Measurements from ENCODE around the gene SUSD2. TPM values are rescaled to one million over a fixed set of nuclear protein-coding genes. Genes with fewer than 3 reads are reported as not detected.

Gene SUSD2
- polyA plus RNA-seq, 1 donor (not counting 4 experiments of a cell fraction or from before 2014, with no cell fraction given) = 0.01 TPM

- Histone ChIP-seq H3K9me3 (ENCODE audit: control insufficient read depth, low read depth, low read length) (no peaks in the 10 kb centered on the region), H3K4me1 (ENCODE audit: control insufficient read depth, extremely low read depth, insufficient read depth, low read length) (no peaks in the 10 kb centered on the region)
- no peak for FAIRE-seq
These were observed 32.1 kb upstream of the SUSD2 start for GRCh38 chr22:24149198-24149590.

GRCh38 chr22:24153353-24153752, 27.9 kb upstream of the SUSD2 start:
- Histone ChIP-seq H3K27ac (ENCODE audit: control insufficient read depth, insufficient read depth, low read length) (no peak overlapping the region), H3K4me2 (ENCODE audit: control insufficient read depth, extremely low read depth, insufficient read depth, low read depth, low read length) (no peak overlapping the region), H3K9me1 (ENCODE audit: control insufficient read depth, extremely low read depth, insufficient read depth, low read length) (peaks cover 3% of the 10 kb centered on the region), H3K4me1 (ENCODE audit: control insufficient read depth, extremely low read depth, insufficient read depth, low read length) (peaks cover 18% of the 10 kb centered on the region), H3K27me3 (ENCODE audit: control insufficient read depth, extremely low read depth, insufficient read depth, low read length) (no peaks in the 10 kb centered on the region), H3K36me3 (ENCODE audit: control insufficient read depth in 2 of 2, extremely low read depth in 1 of 2, insufficient read depth in 2 of 2, low read length in 2 of 2) (peaks cover 7 to 10% of the 10 kb centered on the region in 2 experiments), H2AFZ (ENCODE audit: control insufficient read depth, low read length) (no peak overlapping the region), H3K9ac (ENCODE audit: control insufficient read depth, extremely low read depth, insufficient read depth, low read length) (no peak overlapping the region), H4K20me1 (ENCODE audit: control insufficient read depth, extremely low read depth, insufficient read depth, low read length) (peaks cover 16% of the 10 kb centered on the region), H3K9me3 (ENCODE audit: control insufficient read depth, low read depth, low read length) (no peaks in the 10 kb centered on the region), H3K4me3 (ENCODE audit: control insufficient read depth in 2 of 3, extremely low read depth in 1 of 3, insufficient read depth in 2 of 3, low read depth in 1 of 3, low read length in 3 of 3) (no peak overlapping the region), H3K79me2 (ENCODE audit: control insufficient read depth, insufficient read depth, low read length) (no peaks in the 10 kb centered on the region)
- DNase-seq (ENCODE audit: low read depth, low spot score) (no peak), FAIRE-seq (no peak)
- dilution Hi-C loops (cut with MboI; ENCODE audit: extremely low pct_ligation_motif_present, low sequenced_read_pairs) = no loop called here
- TF ChIP-seq EZH2 (IDR thresholded peaks at IDR 0.05; ENCODE audit: low read length) (no peak), CTCF (optimal IDR thresholded peaks at IDR 0.05 in 1 of 3, IDR thresholded peaks at IDR 0.05 in 1 of 3, conservative IDR thresholded peaks at IDR 0.05 in 1 of 3; ENCODE audit: extremely low read depth in 1 of 3, insufficient read depth in 2 of 3, low read length in 3 of 3) (no peak)

More at GRCh38 chr22:24149198-24149590, 32.1 kb upstream of the SUSD2 start:
- no peaks in the 10 kb centered on the region for H4K20me1 ChIP-seq (ENCODE audit: control insufficient read depth, extremely low read depth, insufficient read depth, low read length)
- H3K9ac ChIP-seq (ENCODE audit: control insufficient read depth, extremely low read depth, insufficient read depth, low read length) = no peak overlapping the region
- no peaks in the 10 kb centered on the region for H3K9me1 ChIP-seq (ENCODE audit: control insufficient read depth, extremely low read depth, insufficient read depth, low read length)
- TF ChIP-seq CTCF (optimal IDR thresholded peaks at IDR 0.05 in 1 of 3, IDR thresholded peaks at IDR 0.05 in 1 of 3, conservative IDR thresholded peaks at IDR 0.05 in 1 of 3; ENCODE audit: extremely low read depth in 1 of 3, insufficient read depth in 2 of 3, low read length in 3 of 3) = no peak
- no peak for TF ChIP-seq EZH2 (IDR thresholded peaks at IDR 0.05; ENCODE audit: low read length)
- dilution Hi-C loops (cut with MboI; ENCODE audit: extremely low pct_ligation_motif_present, low sequenced_read_pairs) = no loop called here
- peaks cover 7 to 12% of the 10 kb centered on the region in 2 experiments for H3K36me3 ChIP-seq (ENCODE audit: control insufficient read depth in 2 of 2, extremely low read depth in 1 of 2, insufficient read depth in 2 of 2, low read length in 2 of 2)
- H3K79me2 ChIP-seq (ENCODE audit: control insufficient read depth, insufficient read depth, low read length) = no peaks in the 10 kb centered on the region
- no peak overlapping the region for H3K4me2 ChIP-seq (ENCODE audit: control insufficient read depth, extremely low read depth, insufficient read depth, low read depth, low read length)
- DNase-seq (ENCODE audit: low read depth, low spot score) = no peak
- H3K4me3 ChIP-seq (ENCODE audit: control insufficient read depth in 2 of 3, extremely low read depth in 1 of 3, insufficient read depth in 2 of 3, low read depth in 1 of 3, low read length in 3 of 3) = no peak overlapping the region
- no peak overlapping the region for H2AFZ ChIP-seq (ENCODE audit: control insufficient read depth, low read length)
- no peak overlapping the region for H3K27ac ChIP-seq (ENCODE audit: control insufficient read depth, insufficient read depth, low read length)
- H3K27me3 ChIP-seq (ENCODE audit: control insufficient read depth, extremely low read depth, insufficient read depth, low read length) = no peaks in the 10 kb centered on the region

Data from keratinocyte (primary cell).